Activated naive CD4-positive, alpha-beta T cell (primary cell): ENCODE results near the gene INSRR.
A peak's percentile ranks its signal among the peaks of the same experiment; 100 is the strongest.

Experiments
- DNase-seq, 4 experiments: peaks; one replicate each; lab custom pipeline; 2025; lab: John Stamatoyannopoulos, UW

Gene INSRR

DNA sequence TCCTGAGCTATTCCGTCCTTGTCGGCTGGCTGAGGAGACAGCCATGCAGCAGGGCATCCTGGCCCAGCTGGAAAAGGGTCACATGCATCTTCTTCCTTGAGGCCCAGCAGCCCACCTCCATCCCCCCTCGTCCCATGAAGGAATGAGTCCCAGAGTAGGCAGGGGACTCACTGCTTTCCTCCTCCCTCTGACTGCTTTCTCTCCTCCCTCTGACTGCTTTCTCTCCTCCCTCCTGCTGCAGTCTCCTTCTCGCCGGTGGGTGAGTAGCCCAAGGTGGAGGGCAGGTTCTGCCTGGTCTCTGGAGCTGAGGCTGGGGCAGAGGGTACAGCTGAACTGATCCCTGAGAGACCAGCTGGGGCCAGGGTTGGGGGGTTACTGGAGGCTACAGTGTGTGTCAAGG, 15.2 kb upstream of the INSRR start:
- no peak for DNase-seq

DNA sequence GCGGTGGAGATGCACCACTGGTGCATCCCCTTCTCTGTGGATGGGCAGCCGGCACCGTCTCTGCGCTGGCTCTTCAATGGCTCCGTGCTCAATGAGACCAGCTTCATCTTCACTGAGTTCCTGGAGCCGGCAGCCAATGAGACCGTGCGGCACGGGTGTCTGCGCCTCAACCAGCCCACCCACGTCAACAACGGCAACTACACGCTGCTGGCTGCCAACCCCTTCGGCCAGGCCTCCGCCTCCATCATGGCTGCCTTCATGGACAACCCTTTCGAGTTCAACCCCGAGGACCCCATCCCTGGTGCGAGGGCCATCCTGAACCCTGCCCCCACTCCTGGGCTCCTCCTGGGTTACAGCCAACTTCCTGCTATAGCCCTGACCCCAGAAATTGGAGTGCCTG, 14.7 kb upstream of the INSRR start:
- no peak for DNase-seq

DNA sequence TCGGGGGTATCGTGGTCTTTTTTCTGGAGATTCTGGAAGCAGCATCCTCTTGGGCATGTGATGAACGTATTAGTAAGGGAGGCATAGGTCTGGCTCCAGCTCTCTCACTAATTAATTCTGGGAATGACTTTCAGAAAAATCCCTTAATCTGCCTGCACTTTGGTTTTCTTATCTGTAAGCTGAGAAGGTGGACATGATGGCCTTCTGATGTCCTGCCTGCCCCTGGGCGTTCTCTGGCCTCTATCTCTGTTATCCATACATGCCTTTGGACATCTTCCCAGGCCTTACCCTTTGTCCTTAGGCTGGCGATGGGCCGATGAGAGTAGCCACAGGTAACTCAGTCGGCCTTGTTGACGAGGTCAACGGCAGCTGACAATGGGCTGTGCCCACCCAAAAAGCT, 10.5 kb upstream of the INSRR start:
- no peak for DNase-seq

DNA sequence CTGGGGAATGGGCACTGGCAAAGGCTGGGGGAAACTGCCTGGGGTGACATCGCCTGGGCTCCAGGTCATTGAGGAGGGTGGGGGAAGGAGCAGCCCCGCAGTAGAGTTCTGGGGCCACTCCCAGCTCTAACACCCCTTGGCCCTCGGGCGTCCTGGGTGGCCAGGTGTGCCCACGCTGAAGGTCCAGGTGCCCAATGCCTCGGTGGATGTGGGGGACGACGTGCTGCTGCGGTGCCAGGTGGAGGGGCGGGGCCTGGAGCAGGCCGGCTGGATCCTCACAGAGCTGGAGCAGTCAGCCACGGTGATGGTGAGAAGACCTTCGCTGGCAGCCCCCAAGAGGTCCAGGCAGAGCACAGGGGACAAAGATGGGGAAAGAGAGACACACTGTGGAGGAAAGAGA, 9.4 kb upstream of the INSRR start:
- no peak for DNase-seq

DNA sequence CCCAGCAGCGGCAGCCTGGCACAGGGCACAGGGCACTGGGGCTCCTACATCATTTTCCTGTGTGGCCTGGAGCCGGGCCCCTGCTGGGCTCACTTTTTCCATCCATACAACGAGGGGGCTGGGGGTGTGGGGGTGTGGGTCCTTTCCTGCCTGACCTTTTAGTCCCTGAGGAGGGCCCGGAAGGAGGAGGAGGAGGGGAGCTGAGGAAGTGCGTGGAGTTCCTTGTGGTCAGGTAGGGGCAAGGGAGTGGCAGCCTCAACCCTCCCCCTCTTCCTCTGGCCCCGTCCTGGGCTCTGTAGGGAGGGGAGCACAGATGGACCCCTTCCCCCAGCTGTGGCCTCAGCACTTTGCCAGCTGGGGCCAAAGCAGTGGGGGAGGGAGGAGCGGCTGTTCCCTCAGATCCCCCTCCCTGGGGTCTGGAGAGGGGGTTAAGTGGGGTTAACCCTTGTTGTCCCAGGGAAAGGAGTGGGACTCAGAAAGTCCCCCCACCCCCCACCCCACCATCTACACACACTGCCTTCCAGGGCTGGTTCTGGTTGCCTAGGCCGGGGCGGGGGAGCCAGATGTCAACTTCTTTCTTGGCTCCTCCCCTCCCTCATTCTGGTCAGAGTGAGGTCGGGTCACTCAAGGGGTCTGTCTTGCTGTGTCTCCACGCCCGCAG, 7.5 kb upstream of the INSRR start:
- DNase-seq, result no peak

DNA sequence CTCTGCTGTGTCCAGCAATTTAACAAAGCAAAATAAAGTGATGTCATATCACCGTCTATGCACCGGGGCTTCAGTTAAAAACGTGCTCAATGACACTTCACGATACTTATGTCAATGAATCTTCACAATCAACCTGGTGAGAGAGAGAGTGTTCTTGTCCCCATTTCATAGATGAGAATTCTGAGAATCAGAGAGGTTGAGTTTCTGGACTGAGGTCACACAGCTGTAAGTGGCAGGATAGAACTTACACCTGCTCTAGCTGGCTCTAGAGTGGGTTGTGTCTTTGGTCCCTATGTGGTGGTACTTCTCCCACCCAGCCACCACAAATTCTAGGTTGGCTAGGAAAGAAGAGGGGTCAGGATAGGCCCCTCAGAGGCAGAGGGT, 6.9 kb upstream of the INSRR start:
- DNase-seq, result no peak

DNA sequence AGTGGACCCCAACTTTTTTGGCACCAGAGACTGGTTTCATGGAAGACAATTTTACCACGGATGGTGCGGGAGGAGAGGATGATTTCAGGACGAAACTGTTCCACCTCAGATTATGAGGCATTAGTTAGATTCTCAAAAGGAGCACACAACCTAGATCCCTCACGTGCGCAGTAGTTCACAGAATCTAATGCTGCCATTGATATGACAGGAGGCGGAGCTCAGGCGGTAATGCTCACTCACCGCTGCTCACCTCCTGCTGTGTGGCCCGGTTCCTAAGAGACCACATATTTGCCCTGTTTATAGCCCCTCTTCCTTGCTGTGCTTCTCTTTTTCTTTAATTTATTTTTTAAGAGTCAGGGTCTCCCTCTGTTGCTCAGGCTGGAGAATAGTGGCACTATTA, 6.3 kb upstream of the INSRR start:
- DNase-seq, result no peak

DNA sequence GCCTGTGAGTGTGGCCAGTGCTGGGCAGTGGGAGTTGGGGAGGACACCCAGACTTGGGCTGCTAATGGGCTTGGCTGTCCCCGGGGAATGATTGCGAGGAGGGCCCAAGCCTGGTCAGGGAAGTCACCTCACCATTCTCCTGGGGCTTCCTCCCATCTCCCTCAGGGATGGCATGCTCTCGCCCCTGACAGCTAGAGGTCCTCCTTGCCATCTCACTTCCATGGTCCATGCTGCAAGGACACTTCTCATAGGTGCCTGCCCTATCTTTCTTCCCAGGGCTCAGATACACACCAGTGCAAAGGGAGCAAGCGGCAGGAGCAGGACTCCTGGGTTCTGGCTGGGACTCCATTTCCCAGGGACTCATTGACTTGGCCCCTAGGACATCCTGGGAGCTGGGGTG, 5.9 kb upstream of the INSRR start:
- no peak for DNase-seq

DNA sequence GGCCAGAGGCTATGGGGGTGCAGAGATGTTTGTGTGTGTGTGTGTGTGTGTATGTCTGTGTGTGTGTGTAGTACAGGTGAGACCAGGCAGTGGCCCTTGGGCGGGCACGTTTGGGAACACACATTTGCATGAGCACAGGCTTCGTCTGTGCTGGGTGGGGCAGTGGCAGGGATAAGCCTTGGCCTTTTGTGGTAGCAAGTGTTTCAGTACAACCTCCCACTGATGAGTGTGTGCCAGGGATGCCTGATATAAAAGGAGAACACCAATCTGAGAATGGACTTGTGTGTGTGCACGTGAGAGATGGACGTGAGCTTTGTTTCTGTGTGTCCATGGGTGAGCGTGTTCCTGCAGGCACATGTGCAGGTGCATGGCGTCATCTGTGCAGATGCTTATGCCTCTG, 4.7 kb upstream of the INSRR start:
- no peak for DNase-seq

DNA sequence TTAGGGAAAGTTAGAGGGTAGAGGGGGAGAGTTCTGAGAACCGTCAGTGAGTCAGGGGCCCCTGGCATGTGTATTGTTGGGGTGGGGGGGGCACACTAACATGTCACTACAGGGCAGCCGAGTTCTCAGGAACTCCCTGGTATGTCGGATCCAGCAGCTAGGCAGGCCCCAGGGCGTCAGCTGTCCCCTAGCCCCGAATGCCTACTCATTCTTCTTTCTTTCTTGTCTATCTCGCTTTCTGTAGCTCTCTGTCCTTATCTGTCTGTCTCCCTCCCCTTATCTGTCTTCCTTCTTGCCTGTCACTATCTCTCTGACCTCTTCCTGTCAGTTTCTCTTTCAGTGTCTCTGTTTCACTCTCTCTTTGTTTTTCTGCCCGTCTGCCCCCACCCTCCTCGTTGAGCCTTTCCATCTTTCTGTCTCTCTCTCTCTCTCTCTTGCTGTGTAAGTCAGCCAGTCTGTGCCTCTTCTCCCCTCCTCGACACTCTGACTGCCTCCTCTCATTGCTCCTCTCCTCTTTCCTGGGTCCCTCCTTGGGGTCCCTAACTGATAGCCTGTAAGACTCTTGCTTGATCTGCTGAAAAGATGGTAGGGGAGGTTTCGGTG, 4.2 kb upstream of the INSRR start:
- DNase-seq, result no peak

DNA sequence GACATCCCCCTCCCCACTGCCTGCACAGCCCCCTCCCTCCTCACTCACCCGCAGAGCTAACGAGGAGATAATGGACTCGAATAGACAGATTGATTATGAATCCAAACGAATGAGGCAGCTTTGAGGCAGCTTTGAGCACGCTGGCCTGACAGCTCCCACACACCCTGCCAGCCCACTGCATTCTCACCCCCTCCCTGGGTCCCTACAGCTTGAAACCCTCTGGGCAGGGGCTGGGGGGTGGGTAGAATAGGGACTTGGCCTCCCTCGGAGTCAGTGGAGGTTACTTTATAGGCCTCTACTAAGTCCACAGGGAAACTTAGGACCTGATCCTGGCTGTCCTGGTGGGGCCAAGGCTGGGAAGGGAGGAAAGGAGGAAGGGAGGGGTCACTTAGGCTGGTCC, 3.7 kb upstream of the INSRR start:
- no peak for DNase-seq

DNA sequence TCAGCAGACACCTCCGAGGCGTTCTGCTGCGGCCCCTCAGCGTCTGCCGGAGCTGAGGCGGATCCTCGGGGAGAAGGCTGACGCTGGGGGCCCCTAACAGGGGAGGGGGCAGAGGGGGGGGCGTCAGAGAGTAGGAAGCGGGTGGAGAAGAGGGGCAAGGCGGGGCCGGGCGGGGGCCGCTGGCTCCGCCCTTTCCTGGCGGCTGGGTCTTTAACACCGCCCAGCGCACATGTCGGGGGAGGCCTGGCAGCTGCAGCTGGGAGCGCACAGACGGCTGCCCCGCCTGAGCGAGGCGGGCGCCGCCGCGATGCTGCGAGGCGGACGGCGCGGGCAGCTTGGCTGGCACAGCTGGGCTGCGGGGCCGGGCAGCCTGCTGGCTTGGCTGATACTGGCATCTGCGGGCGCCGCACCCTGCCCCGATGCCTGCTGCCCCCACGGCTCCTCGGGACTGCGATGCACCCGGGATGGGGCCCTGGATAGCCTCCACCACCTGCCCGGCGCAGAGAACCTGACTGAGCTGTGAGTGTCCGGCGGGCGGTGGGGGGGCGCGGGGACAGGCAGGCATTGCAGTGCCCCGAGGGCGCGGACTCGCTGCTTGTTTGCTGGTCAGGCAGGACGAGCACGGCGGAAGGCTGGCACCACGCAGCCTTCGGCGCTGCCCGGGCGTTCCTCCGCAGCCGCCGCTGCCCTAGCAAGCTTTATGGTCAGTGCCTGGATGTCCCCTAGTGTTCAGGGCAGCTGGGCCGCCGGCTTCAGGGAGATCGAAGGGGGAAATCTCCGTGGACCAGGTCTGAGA, 1.9 kb upstream of the INSRR start, which contains the start of gene NTRK1:
Gene NTRK1, plus strand, starts transcription at position 238 of the 796 bp plus-strand sequence. Its CDS starts 70 bp downstream, at position 308.
- DNase-seq, result peak in 2 of 4 experiments; percentile 17 to 49

DNA sequence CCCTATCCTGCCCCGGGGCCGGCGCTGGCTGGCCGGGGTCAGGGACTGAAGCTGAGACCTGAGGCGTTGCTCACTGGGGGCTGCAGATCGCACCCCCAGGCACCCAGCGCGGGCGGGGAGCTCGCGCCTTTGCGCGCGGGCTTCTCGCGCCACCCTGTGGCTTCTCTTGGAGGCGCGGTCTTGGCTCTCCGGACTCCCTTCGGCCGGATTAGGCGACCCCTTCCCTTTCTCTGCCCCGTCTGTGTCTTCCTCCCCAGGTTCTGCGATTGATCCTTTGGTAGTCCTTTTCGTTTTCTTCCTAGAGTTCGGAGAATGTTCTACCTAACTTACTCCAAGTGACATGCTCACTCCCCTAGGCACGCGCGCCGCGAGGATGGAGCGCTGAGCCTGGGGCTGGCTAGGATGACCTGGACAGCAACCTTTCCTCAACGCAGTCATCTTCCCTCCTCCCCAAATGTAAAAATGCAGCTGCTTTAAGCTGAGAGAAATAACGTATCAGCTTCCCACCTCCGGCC, 1.3 kb upstream of the INSRR start:
- peak in 3 of 4 experiments; percentile 8 to 42 (median 9) for DNase-seq

DNA sequence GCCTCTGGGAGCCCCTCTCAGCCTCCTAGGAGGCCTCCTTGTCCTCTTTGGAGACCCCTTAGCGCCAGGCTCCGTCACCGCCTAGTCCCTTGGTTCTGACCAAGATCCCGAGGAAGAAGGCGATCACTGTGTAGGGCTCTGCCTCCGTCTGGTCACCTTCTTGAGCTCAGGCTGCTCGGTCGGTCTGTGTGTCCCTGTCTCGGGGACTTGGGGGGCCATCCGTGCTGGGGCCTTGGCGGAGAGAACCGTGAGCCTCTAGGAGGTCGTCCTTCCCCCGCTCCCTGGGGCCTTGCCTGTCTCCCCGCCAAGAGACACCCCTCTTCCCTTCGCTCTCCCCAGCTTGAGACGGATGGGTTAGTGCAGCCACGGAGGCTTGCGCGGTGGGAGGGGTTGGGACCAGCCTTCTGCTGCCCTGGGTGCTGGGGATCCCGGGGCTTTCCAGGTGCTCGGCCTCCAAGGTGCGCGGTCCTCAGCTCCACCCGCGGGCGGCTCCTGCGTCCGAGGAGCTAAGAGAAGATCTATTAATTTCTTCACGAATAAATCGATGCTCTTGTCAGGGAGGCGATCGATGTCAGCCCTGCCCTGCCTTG, 701 bp upstream of the INSRR start:
- no peak for DNase-seq

DNA sequence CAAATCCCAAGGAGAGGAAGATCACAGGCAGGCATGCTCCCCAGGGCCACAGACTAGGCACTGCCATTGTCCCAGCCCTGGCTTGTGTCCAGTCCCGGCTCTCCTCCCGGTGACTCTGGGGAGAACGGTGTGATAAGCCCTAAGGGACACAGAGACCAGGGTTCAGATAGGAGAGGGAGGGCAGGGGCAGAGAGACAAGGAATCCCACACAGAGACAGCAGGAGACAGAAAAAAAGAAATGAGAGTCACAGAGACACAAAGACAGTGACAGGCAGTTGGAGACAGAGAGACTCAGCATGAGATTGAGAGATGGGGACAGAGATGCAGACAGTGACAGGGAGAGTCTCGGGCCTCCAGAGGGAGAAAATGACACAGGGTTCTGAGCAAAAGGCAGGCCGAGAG, 361 bp downstream of the INSRR start:
- DNase-seq, result no peak

DNA sequence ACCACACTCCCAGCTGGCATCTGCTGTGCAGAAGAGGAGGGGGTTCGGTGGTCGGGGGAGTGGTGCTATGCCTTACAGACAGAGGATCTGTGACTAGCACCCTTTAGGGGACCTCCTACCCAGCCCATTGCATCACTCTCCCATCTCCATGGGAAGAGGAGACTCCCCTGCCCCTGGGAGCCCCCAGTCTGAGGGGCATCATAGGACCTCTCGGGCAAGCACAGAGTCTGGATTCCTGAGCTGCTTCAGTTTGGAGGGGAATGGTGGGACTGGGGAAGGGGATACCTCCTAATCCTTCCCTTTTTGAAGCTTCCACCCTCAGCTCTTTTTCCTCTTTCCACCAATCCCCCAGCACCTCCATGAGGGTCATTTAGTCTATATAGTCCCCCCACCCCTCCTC, 1.4 kb downstream of the INSRR start:
- DNase-seq, result no peak

DNA sequence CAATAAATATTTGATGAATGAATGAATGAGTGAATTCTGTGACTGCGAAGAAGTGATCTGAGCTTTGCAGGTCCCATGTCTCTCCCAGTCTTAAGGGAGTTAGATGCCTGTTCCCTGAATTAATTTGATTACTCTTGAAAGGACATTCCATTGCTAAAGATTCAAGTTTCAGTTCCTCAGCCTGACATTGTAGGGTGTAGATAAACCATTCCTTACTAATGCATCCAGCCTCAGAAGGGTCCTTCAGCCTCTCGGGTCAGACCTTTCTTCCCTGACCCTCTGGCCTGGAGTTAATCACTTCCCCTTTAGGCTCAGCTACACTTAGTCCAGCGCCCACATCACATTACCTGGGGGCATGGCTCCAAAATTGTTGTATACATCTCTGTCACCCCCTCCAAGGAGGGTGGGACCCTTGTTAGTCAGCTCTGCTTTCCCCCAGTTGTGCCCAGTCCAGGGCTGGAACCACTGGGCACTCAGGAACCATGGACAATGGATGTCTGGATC, 2.6 kb downstream of the INSRR start:
- DNase-seq, result no peak

DNA sequence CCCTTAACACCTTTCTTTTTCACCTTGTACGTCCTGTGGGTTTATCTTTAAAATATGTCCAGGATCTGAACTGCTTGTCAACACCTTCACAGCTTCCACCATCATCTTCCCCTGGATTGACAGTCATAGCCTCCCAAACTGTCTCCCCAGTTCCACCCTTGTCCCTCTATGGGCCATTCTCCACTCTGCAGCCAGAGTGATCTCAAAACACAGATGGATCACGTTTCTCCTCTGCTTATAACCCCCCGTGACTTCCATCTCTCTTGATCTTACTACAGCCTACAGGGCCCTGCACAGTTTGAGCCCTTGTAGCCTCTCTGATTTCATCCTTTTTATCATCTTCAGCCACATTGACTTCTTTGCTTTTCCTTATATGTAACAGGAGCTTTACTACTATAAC, 4.3 kb downstream of the INSRR start:
- no peak for DNase-seq

DNA sequence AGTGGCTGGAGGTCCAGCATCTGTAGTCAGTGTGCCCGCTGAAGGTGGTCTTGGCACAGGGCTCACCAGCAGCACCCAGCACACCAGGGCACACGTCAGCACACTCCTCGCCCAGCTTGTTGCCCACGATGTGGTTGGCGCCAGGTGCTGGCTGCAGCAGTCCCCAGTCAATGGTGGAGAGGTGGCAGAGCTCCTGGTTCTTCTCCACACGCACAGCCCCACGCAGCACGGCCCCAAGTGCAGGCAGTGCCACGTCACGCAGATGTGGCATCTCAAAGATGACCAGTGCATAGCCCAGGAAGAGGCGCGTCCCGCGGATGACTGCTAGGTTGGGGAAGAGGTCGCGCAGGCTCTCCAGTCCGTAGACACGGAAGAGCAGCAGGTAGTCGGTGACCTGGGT, 5.2 kb downstream of the INSRR start:
- no peak for DNase-seq

DNA sequence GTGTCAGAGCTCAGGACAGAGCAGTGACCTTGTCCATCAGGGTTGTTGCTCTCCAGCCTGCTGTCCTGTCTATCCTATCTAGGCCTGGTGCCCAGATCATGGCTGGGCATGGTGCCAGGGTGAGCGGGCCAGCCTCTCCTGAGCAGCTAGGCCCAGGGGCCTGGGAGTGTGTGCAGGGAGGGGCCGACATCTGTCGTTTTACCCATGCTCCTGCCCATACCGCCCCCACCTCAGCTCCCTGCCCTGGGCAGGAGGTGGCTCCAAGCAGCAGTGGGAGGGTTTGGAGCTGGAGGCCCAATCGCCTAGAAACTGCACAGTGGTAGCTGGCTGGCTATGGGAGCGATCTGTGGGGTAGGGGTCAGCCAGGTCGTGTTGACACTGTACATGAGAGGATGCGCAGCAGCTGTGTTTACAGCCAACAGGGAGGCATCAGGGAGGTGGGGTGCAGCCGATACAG, 6.5 kb downstream of the INSRR start:
- no peak for DNase-seq

DNA sequence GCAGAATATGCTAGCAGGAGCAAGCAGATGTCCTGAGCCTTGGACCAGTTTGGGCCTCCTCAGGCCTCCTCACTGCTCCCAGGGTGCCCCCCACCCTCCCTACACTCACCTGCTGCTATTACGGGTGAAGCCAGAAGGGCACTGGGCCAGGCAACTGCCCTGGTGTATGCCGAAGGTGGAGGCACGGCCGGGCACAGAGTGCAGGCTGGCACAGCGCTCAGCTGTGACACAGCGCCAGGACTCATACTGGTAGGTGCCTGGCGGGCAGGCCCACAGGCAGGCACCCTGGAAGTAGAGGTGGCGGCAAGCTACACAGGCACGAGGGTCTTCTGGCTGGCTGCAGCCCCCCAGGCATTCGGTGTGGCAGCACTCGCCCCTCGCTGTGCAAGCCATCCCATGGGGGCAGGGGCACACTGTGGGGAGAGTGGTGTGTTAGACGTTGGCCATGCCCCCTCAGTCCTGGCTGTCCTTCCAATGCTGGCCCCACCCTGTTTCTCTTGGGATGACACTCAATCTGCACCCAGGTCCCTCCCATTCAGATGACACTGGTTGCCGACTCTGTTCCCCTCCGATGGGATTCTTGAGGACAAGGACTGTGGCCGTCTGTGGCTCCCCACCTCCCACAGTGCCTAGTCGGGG, 7.0 kb downstream of the INSRR start:
- DNase-seq, result no peak

DNA sequence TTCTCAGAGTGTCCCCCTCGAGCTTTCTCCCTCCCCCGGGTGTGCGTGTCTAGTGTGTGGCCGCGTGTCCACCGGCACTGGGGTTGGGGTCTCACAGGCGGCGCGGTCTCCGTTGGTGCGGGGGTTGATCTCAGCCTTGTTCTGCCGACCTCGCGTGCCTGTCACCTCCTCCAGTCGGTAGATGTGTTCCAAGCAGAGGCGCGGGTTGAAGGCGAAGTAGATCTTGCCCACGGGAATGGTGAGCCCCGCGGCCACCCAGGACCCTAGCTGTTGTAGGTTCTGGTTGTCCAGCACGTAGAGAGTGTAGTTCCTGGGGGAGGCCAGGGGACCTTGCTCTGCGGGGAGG, 9.8 kb downstream of the INSRR start:
- no peak for DNase-seq
